GM19025 (cell line): Measurements from ENCODE around the gene TEAD1.

Source experiments
- ATAC-seq: cut with Tn5 transposase; IDR thresholded peaks from one replicate; pipeline ENCODE4 v1.9.1; 2021; ENCODE audit warnings: mild to moderate bottlenecking, low read depth, moderate library complexity; ENCODE audit not compliant: unreplicated experiment

TEAD1 gene

DNA sequence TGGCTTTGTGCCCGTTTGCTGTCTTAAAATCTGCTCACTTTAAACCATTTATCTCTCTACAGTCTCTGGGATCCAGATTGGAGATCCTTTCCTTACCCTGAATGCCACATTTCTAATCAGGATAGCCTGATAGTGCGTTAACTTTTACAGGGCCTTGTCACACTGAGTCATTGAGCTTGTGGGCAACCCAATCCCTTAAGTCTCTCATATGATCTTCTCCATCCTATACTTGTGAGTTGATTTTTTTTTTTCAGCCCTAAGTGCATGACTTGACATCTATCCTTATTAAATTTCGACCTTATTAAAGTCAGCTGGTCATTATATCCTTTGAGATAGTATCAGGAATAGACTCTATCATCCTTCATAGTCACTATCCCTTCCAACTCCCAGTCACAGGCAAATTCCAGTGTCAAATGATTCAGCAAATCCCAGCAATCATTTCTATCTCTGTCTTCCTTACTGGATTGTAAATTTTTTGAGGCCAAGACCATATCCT, 57.7 kb downstream of the TEAD1 start:
- ATAC-seq = no peak

DNA sequence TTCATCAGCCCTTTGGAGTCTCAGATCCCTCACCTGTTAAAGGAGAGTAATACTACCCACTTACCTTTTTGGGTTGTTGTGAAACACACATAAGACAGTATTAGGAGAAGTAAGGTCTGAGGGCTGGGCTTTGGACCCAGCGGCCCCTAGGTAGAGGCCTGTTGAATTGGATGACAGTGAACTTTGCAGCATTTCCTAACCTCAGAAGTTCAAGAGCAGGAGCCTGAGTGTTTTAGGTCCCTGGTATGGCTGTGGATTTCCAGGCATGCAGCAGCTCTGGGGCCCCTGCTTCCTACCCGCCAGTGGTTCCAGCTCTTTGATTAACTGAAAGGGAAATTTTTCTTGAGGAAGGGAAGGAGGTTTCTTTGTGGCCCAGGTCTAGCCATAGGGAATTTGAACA, 58.9 kb downstream of the TEAD1 start:
- ATAC-seq = no peak

DNA sequence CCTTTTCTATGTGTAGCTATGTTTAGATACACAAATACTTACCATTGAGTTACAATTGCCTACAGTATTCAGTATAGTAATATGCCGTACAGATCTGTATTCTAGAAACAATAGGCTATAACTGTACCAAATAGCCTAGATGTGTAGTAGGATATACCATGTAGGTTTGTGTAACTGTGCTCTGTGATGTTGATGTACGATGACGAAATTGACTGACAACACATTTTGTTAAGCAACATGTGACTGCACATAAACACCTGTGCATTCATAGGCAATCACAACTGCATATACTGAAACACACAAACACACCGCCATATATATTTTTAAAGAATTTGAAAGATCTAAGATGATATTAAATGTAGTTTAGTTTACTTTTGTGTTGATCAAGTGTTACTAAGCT, 60.4 kb downstream of the TEAD1 start:
- no peak for ATAC-seq

DNA sequence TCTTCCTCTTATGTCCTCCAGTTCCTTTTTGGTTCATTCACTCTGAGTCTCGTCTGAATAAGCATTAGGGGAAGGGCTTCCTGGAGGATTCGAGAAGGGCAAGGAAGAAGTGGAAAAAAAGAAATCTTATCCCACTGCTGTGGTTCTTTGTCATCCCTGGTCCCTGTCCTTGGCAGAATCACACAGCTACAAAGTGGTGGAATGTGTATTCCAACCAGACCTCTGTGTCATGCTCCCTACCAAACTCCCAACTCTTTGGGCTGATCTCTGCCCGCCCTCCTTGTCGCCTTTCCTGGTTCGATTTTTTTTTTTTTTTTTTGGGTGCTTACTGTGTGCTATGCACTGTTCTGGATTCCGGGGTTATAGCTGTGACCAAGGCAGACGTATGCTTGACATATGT, 61.0 kb downstream of the TEAD1 start:
- ATAC-seq = no peak

DNA sequence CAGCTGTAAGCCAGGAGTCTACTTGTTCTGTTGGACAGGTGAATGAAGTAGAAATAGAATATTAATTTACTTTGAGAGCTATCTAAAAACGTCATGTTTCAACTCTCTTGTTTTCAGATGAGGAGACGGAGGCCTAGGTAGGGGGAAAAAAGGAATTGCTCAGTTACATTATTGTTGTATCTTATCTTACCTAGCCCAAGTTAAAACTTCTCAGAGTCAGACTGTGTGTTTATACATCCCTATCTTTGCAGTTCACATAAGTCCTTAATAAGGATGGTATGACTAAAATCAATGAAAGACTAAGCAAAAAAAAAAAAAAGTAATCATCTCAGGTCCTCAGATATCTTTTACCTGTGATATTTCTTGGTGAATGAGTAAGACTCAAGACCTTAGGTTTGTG, 62.8 kb downstream of the TEAD1 start:
- no peak for ATAC-seq

DNA sequence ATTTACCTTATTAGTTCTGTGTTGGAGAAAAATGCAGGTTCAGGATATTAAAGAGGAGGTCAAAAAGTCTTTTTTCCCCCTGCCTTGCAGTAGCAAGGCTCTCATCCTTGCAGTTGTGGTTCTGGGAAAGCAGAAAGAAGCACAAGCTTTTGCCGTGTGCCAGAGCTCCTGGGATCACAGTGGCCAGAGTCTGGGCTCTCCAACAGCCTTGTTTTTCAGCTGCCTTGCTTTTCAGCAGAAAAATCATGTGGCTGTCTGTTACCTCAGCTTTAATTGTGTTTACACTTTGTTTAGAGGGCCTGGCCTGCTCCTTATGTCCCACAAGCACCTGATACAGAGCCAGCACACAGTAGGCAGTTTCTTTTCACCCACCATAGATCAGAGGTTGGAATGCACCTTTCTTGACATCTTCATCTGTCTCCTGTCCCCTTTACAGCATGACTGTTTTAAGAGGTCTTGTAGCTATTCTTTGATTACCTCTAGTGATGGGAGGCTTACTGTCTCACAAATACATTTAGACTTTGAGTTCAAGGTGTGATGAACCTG, 67.5 kb downstream of the TEAD1 start:
- ATAC-seq = no peak

DNA sequence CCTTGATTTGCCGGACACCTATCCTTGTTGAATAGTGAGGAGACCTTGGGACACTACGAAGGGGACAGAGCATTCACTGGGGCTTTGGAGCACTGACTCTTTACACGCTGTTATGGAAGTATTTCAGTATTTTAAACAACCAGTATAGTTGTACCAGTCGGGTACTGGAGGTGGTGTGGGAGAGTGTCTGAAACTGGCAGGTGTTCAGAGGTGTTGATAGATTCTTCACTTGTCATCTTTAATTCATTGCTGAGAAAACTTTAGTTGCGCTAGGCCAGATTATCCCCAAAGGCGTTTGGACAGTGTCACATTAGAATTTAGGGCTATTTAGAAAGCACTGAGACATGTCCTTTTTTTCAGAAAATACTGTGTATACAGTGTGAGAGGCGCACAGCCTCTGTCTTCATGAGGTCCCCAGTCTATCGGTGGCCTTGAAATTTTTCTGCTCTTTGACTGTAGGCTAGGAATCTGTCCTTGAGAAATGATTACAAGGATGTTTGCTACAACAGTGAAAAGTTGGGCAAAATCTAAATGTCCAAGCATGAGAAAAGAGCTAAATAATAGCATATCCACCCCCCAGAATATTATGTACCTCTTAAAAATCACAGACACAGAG, 69.7 kb downstream of the TEAD1 start:
- ATAC-seq = no peak

DNA sequence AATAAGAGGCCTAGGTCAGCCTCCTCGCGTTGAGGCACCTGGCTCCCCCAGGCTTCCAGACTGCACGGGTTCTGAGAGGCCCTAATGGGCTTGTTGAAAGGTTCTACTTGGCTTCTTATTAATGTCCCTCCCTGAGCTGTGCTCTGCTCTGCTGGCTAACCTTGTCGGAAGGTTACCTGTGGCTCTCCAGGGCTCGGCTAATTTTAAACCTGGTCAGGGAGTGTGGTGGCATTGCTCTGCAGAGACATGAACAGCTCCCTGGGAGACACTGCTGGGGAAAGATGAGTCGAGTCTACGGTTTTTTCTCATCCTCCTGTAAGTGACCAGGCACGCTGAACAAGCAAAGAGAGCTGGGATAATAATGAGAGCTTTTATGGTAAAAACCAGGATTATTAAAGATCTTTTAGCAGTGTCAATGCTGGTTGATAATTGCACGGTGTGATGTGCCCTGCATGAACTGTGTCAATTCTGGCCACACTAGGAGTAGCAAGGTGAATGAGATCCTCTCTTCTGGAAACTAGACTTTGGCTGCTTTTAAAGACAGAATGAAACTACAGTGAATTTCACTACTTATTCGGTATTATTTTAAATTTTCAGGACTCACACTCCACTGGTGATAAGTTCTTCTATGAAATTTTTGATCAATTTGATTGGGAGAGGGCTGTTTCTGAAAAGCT, 70.7 kb downstream of the TEAD1 start:
- ATAC-seq = no peak

DNA sequence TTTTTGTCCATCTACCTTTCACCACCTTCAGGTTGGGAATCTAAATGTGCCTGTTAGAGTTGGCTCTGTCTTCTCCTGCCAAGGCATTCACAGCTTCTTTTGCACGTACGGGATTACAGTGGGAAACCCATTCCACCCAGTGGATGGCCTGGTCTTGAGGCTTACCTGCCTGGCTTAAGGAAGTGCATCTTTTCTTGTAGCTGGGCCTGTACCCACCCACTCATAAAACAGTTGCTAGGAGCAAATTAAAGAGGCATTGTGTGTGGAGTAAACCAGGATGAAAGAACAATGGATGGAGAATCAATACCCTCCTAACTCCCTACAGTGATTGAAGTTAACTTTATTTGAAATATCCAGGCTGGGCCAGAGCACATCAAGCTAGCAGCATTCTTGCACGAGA, 71.6 kb downstream of the TEAD1 start:
- ATAC-seq = no peak

DNA sequence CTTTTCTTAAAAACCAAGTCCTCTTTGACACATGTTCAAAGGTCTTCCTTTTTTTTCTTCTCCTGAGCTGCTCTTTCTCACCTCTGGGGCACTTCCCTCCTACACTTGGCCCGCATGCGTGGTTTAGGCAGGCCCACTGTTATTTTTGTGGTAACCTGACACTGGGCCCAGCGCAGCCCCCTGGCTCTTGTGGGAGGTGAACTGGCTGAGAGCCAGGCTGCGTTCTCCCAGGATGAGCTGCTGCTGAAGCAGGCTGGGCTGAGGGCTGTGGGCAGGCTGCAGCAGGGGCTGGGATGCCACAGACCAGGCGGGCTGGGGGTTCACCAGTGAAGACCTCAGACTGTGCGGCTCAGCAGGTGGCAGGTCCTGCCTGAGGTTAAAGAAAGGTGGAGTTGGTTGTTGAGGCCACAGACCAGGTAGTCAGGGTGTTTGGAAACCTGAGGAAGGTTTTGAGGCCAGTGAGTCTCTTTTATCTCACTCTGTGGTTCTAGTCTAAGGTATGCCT, 72.4 kb downstream of the TEAD1 start:
- no peak for ATAC-seq

DNA sequence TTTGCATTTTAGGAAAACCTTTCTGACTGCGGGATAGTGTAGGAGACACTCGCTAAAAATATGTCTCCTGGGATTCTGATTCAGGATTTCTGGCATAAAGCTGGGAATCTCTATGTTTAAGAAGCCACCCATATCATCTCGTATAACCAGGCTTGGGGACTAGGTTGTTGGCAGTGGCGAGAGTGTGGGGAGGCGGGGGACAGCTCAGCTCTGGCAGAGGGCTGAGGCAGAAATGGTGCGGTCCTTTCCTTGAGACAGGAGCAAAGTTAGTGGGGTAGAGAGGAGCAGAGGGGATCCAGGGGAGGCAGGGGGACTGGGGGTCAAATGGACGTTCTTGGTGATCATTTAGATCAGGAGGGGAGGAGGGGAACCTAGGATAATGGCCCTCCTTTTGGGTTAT, 74.3 kb downstream of the TEAD1 start:
- no peak for ATAC-seq

DNA sequence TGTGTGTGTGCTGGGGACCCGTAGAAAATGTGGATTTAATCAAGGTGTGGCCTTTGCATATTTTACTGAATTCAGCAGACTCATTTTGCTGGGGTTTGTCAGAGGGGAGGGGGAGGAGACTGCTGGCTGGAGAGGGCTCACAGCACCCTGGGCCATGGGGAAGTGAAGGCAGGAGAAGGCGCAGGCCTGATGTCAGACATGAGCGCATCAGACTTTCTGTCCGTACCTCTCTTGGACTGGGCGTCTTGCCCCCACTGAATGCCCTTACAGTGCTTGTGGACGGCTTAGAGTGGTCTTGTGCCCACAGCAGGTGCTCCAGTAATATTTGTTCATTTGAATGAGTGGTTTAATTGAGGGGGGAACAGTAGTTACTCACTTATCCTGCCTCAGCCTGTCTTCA, 75.2 kb downstream of the TEAD1 start:
- no peak for ATAC-seq

DNA sequence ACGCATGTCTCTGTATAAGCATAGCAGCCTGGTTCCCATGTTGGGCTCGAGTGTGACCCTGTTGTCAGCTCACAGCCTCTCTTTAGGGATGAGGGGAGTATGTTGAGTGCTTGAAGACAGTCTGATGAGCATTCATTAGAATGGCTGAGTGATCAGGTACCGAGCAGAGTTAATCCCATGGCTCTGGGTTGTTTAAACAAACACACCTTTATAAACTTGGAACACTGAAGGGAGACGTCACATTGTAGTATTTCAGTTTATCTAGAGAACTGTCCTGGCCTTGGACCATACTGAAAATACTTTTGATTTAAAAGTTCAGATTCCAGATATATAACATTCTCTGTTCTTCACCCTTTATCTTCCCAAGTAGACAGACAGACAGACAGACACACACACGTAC, 76.0 kb downstream of the TEAD1 start:
- ATAC-seq = no peak

DNA sequence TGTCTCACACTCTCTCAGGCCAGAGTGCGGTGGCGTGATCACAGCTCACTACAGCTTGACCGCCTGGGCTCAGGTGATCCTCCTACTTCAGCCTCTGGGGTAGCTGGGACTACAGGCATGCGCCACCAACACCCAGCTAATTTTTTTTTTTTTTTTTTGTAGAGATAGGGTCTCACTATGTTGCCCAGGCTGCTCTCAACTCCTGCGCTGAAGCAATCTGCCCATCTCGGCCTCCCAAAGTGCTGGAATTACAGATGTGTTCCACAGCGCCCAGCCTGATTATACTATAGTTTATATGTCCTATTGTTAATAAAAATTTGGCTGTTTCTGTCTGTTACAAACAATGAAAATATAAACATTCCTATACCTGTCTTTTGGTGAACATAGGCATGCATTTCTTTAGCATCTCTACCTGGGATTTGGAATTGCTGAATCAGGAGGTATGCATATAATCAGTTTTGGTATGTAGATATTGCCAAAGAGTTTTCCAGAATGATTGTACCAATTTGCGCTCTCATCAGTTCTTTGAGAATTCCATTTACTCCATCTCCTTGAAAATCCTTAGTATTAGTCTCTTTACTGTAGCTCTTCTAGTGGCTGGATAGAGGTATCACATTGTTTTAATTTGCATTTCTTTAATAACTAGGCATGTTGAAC, 78.8 kb downstream of the TEAD1 start:
- no peak for ATAC-seq

DNA sequence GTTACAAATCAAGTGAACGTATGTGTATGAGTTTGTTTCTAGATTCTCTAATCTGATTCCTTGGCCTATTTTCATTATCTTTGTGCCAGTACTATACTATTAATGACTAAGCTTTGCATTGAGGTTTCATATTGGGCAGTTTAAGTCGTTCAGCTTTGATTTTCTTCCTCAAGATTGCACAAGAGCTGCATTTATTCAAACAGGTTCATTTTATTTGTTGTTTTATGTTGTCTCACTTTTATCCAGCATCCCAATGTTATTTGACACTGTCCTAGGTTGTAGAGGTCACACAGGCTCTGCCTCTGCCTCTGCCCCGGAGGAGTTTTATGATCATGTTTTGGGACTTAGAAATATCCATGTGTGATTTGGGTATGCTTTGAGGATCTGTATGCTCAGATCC, 79.8 kb downstream of the TEAD1 start:
- ATAC-seq = no peak

DNA sequence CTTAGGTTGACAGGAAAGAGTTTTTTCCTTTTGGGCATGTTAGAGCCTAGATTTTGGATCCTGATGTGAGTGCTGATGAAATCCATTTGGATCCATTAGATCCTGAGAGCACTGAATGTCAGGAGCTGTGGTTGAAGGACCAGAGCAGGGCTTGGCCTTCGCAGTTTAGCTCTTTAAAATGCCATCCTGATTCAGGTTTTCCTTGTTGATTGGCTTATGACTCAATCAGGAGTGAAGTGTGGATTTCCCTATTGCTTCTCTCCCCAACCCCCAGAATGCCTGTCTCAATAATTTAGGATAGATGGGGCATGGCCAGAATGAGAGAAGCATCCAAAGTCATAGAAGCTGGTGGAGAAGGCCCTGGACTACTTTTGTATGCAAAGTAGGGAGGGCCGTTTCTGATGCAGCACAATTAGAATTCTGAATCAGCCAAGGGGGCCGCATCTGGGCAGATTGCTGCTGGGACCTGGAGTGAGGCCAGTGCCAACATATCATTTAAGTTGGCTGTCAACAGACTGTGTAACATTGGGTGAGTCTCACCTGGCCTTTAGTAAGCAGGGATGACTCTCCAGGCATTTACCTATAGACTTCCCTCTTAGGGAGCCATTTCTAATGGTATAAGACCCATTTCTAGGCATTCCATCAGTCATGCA, 80.5 kb downstream of the TEAD1 start:
- ATAC-seq = no peak

DNA sequence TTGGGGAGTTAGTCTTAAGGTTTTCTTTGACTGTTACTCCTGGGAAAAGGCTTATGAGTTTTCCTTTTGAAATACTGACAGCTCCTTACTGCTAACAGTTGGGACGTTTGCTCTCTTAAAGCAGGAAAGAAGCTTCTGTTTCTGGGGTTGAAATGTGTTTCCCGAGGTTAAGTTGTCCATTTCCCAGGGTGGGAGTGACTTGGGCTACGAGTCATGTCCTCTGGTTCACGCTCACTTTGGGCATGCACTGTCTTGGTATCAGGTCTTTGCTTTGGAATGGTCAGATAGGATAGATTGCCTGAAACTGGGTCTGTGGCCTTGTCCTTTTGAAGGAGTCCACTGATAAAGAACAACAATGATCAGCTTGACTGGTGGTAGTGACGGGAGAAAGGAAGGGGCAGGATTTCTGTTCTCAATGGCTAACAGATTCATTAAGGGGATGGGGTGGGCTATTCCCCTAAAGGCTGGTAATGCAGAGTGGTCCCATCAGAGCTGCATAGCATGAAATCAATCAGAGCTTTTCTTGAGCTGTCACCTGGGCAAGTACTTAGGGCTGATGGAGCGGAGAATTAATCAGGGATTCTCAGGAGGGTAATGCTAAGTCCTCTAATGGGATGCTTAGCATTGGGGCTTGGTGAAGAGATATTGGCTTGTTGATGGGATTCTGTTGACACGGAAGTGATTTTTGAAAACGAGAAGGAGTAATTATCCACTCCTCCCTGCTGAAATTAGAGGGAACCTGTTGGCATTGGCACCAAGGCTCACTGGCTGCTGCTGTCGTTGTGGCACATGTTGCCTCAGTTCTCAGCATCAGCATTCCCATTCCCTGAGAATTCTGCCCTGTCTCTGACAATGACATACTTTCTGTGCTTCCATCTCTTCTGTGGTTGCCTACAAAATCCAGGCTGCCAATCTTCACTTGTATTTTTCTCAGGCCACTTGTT, 81.6 kb downstream of the TEAD1 start:
- ATAC-seq = no peak

DNA sequence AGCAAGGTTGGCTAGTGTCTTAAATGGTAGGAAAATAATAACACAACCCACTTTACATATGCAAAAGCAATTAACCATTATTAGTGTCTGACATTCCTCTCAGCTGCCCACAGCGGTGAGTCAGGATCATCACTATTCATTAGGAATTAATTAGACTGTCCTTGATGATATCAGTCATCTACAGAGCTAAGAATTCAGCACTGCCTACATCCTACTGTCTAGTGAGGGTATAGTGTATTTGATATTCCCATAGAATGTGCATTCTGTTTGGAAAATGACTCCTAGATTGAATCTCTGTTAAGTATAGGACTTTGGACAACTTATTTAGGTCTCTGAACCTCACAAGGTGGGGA, 82.2 kb downstream of the TEAD1 start:
- no peak for ATAC-seq

DNA sequence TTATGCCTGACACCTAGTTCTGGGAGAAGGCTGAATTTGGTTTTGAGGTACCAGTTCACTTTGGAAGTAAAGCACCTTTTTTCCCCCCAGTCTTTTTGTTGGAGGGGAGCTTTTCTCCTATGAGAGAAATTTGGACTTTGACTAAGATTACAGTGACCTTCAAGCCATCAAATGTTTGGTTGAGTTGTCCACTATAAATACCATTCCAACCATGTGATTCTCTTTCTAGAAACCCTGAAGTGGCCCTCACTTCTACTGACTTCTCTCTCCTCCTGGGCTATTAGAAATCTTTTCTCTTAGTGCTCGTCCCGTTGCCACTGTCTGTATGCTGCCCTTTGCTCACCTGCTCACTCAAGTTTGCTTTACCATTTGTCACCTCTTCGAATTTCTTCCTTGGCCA, 82.6 kb downstream of the TEAD1 start:
- ATAC-seq = no peak

DNA sequence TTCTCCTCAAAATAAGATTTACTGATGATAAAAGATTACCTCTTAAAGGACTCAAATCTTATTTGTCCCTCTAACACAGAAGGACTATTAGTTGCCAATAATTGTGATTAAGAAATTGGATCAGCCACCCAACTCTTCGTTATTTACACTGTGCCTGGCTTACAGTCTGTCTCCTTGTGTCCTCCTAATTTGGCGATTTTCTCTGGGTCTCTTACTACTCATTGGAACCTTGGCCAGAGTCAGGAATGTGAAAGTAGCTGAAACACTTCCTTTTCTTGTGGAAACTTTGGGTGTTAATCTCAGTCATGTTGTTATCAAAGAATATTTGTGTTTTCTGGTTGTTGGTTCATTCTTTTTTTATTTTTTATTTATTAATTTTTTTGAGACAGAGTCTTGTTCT, 83.2 kb downstream of the TEAD1 start:
- ATAC-seq = no peak
